ENCODE measurements around the gene RRN3. TPM values are rescaled to one million over a fixed set of nuclear protein-coding genes. Genes with fewer than 3 reads are reported as not detected.
A peak's percentile ranks its signal among the peaks of the same experiment; 100 is the strongest.
"Not testable (repeated sequence)": the region's sequence is repeated elsewhere in the genome, so short reads cannot be mapped to it uniquely, and the experiment has no call there.

Gene RRN3
- total and polyA plus RNA-seq, 9 of the 15 experiments (the other 6 are each of a cell fraction or from before 2014, with no cell fraction given), result 22.2 to 49.5 (median 28.4) TPM

DNA sequence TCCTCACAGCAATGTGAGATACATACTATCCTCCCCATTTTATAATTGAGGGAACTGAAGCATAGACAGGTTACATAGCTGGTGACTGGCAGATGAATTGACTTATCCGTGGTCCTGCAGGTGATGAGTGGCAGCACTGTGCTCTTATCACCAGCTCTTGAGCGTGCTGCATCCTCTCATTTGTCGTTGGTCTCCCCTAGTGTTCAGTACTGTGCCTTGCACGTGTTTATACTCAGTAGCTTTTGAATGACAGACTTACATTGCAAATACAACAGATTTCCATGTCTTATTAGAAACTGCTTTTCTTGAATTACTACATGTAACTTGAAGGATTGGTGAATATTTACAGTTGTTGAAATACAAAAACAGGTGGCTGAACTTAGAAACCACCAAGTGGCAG, 71.9 kb downstream of the RRN3 start:
- peak; percentile 80 for FAIRE-seq
- peak; percentile 29 for TF ChIP-seq RBM25 (IDR thresholded peaks at IDR 0.05; ENCODE audit: low read depth, low read length, severe bottlenecking)
- TF ChIP-seq BHLHE40 (IDR thresholded peaks at IDR 0.05; ENCODE audit: low read length), result peak; percentile 71
- peak; percentile 19; the same call in 1 of the 2 replicates for TF ChIP-seq REST (IDR thresholded peaks at IDR 0.05; ENCODE audit: borderline replicate concordance)
- not testable (repeated sequence) for TF ChIP-seq REST, PBX2 (CRISPR knock-in tag; IDR thresholded peaks at IDR 0.05; ENCODE audit: low read depth)
- peak; percentile 85 for TF ChIP-seq PBX2 (tag; conservative IDR thresholded peaks at IDR 0.05; ENCODE audit: low read depth)
- TF ChIP-seq FOXK2 (conservative IDR thresholded peaks at IDR 0.05 in 1 of 2, IDR thresholded peaks at IDR 0.05 in 1 of 2; ENCODE audit: low read depth in 2 of 2), result peak in 1 of 2 experiments; percentile 53; a peak in 1 of 4 replicates
- peak; percentile 41 for TF ChIP-seq NFYB (IDR thresholded peaks at IDR 0.05; ENCODE audit: extremely low read depth, insufficient read length)
- TF ChIP-seq, protein P1, sequence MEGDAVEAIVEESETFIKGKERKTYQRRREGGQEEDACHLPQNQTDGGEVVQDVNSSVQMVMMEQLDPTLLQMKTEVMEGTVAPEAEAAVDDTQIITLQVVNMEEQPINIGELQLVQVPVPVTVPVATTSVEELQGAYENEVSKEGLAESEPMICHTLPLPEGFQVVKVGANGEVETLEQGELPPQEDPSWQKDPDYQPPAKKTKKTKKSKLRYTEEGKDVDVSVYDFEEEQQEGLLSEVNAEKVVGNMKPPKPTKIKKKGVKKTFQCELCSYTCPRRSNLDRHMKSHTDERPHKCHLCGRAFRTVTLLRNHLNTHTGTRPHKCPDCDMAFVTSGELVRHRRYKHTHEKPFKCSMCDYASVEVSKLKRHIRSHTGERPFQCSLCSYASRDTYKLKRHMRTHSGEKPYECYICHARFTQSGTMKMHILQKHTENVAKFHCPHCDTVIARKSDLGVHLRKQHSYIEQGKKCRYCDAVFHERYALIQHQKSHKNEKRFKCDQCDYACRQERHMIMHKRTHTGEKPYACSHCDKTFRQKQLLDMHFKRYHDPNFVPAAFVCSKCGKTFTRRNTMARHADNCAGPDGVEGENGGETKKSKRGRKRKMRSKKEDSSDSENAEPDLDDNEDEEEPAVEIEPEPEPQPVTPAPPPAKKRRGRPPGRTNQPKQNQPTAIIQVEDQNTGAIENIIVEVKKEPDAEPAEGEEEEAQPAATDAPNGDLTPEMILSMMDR (IDR thresholded peaks at IDR 0.05 in 2 of 3, conservative IDR thresholded peaks at IDR 0.05 in 1 of 3; ENCODE audit: insufficient read depth in 2 of 3, low read depth in 1 of 3, low read length in 3 of 3), result peak; percentile 71 to 74 (median 73)

More for the DNA sequence above, 71.9 kb downstream of the RRN3 start:
- BruUV-seq (replicated peaks); H2AFZ ChIP-seq (ENCODE audit: low read depth, low read length); CTCF ChIA-PET (ENCODE audit: low intra/inter-chr PET ratio); H3K9me1 ChIP-seq (ENCODE audit: control insufficient read depth, insufficient read depth, low read length); H3K9ac ChIP-seq (ENCODE audit: insufficient read depth in 1 of 2, low read depth in 2 of 2, low read length in 2 of 2); H3K27me3 ChIP-seq (ENCODE audit: control insufficient read depth in 2 of 2, insufficient read depth in 2 of 2, low read length in 2 of 2); H3K27ac ChIP-seq (ENCODE audit: extremely low read depth, low read depth, low read length); H3K4me3 ChIP-seq; intact Hi-C loops (cut with micrococcal nuclease); H3K9me3 ChIP-seq (replicated peaks; ENCODE audit: control insufficient read depth, insufficient read depth, low read depth, low read length); in situ Hi-C loops (cut with MboI); H3K4me1 ChIP-seq (replicated peaks in 1 of 2; ENCODE audit: control insufficient read depth in 2 of 2, insufficient read depth in 2 of 2, low read length in 2 of 2); H4K20me1 ChIP-seq (replicated peaks; ENCODE audit: control insufficient read depth, insufficient read depth, low read length); H3K4me2 ChIP-seq (ENCODE audit: insufficient read depth, low read length); H3K79me2 ChIP-seq (ENCODE audit: control insufficient read depth, insufficient read depth, low read length): not testable (repeated sequence)
- POLR2A ChIA-PET, result interaction anchor here (0.8 kb wide), 1 partner anchor 10 kb away, joined by 3 read pairs; no protein-coding TSS in a partner anchor
- peak; percentile 98 for ATAC-seq
- WGBS (ENCODE audit: insufficient coverage, low coverage, missing lambda C conversion rate), result 17% methylated on average over 4 of the region's 4 CpGs
- peak; percentile 36 to 70 (median 41) for DNase-seq (ENCODE audit: extremely low read depth in 1 of 4, low spot score in 3 of 4)
- peaks cover 58% of the 10 kb centered on the region; the same call in 2 of the 3 replicates for H3K36me3 ChIP-seq (ENCODE audit: control insufficient read depth, insufficient read depth, low read length)
